Liver (tissue), 9 donors: ENCODE results near the gene PCSK4. TPM values are rescaled to one million over a fixed set of nuclear protein-coding genes. Genes with fewer than 3 reads are reported as not detected.
"Not testable (repeated sequence)": the region's sequence is repeated elsewhere in the genome, so short reads cannot be mapped to it uniquely, and the experiment has no call there.

Experiments used
- DNase-seq: peaks from one replicate; pipeline ENCODE4 v3.0.0-alpha.2; 2017; ENCODE audit warnings: low spot score
- H3K27ac ChIP-seq, 2 donors: one replicate each; pipeline ENCODE4 v1.7.0; 2013; ENCODE audit warnings: inconsistent platforms in 2 of 2, low read length in 2 of 2, control low read depth in 1 of 2, low read depth in 1 of 2, mild to moderate bottlenecking in 1 of 2
- H3K27me3 ChIP-seq, 4 donors: one replicate each; pipeline versions ENCODE4 v1.6.1 to v1.7.0; 2013; ENCODE audit warnings: low read length in 3 of 4, inconsistent platforms in 1 of 4, mild to moderate bottlenecking in 1 of 4, moderate library complexity in 1 of 4; ENCODE audit not compliant: control insufficient read depth in 4 of 4, insufficient read depth in 4 of 4
- H3K36me3 ChIP-seq, 4 donors: one replicate each; pipeline versions ENCODE4 v1.6.1 to v1.7.0; 2013; ENCODE audit warnings: low read length in 3 of 4, mild to moderate bottlenecking in 3 of 4, low read depth in 1 of 4, moderate library complexity in 1 of 4; ENCODE audit not compliant: control insufficient read depth in 4 of 4, insufficient read depth in 3 of 4
- H3K4me1 ChIP-seq, 4 donors: one replicate each; pipeline versions ENCODE4 v1.6.1 to v1.7.0; 2013; ENCODE audit warnings: low read length in 3 of 4, mild to moderate bottlenecking in 3 of 4, moderate library complexity in 1 of 4; ENCODE audit not compliant: control insufficient read depth in 4 of 4, insufficient read depth in 4 of 4
- H3K4me3 ChIP-seq, 3 donors: one replicate each; pipeline versions ENCODE4 v1.6.1 to v1.7.0; 2013; ENCODE audit warnings: low read length in 3 of 3, control low read depth in 1 of 3, low read depth in 1 of 3, mild to moderate bottlenecking in 1 of 3
- H3K9ac ChIP-seq, 2 donors: one replicate each; pipeline ENCODE4 v1.7.0; 2013; ENCODE audit warnings: low read length in 2 of 2, mild to moderate bottlenecking in 2 of 2, moderate library complexity in 2 of 2, control low read depth in 1 of 2, low read depth in 1 of 2
- H3K9me3 ChIP-seq, 4 donors: one replicate each; pipeline versions ENCODE4 v1.6.1 to v1.7.0; 2013; ENCODE audit warnings: low read length in 3 of 4; ENCODE audit not compliant: control insufficient read depth in 4 of 4
- EGR1 ChIP-seq, 2 donors: IDR thresholded peaks; 2 replicates each; pipeline ENCODE4 v1.6.1; 2016 to 2018; ENCODE audit warnings: antibody characterized with exemption in 2 of 2, low read depth in 2 of 2
- FOXA1 ChIP-seq: IDR thresholded peaks from 2 replicates; pipeline ENCODE4 v1.6.1; 2016; ENCODE audit warnings: antibody characterized with exemption
- GABPA ChIP-seq, 2 donors: IDR thresholded peaks in 1 of 2; conservative IDR thresholded peaks in 1 of 2; 2 replicates each; pipeline ENCODE4 v1.6.1; 2016; ENCODE audit warnings: antibody characterized with exemption in 2 of 2, mild to moderate bottlenecking in 1 of 2, moderate library complexity in 1 of 2
- HNF4A ChIP-seq, 2 donors: conservative IDR thresholded peaks; 2 replicates each; pipeline ENCODE4 v1.6.1; 2016; ENCODE audit warnings: antibody characterized with exemption in 2 of 2, mild to moderate bottlenecking in 2 of 2
- JUND ChIP-seq, 2 donors: IDR thresholded peaks; 2 replicates each; pipeline ENCODE4 v1.6.1; 2016; ENCODE audit warnings: antibody characterized with exemption in 2 of 2
- MAX ChIP-seq: IDR thresholded peaks from 2 replicates; pipeline ENCODE4 v1.6.1; 2016; ENCODE audit warnings: antibody characterized with exemption
- RAD21 ChIP-seq, 2 donors: IDR thresholded peaks; 2 replicates each; pipeline ENCODE4 v1.6.1; 2016; ENCODE audit warnings: antibody characterized with exemption in 2 of 2, mild to moderate bottlenecking in 2 of 2
- REST ChIP-seq: IDR thresholded peaks from 2 replicates; pipeline ENCODE4 v1.6.1; 2016; ENCODE audit warnings: antibody characterized with exemption, mild to moderate bottlenecking
- RXRA ChIP-seq, 2 donors: IDR thresholded peaks; 2 replicates each; pipeline ENCODE4 v1.6.1; 2017 to 2018; ENCODE audit warnings: antibody characterized with exemption in 2 of 2, mild to moderate bottlenecking in 1 of 2
- SP1 ChIP-seq: IDR thresholded peaks from 2 replicates; pipeline ENCODE4 v1.6.1; 2018; ENCODE audit warnings: antibody characterized with exemption, mild to moderate bottlenecking
- TAF1 ChIP-seq: conservative IDR thresholded peaks from 2 replicates; pipeline ENCODE4 v1.6.1; 2016; ENCODE audit warnings: antibody characterized with exemption, mild to moderate bottlenecking
- YY1 ChIP-seq: IDR thresholded peaks from 2 replicates; pipeline ENCODE4 v1.6.1; 2016; ENCODE audit warnings: antibody characterized with exemption, mild to moderate bottlenecking
- WGBS: extraction: QIAGEN DNeasy Blood & Tissue Kit; methylation state at CpG from one replicate; pipeline ENCODE4 v1.1.7; 2013; 5-methylcytosine and 5-hydroxymethylcytosine counted together
- polyA plus RNA-seq, 2 donors: library from polyadenylated mRNA; stranded (reverse) in 1 of 2; unstranded in 1 of 2; fragments of 200-250 nt in 1 of 2; fragments of >200 nt in 1 of 2; fragmentation: Nextera tagmentation in 1 of 2; extraction: Ambion mirVana in 1 of 2; gene quantifications; one replicate each; pipeline versions ENCODE4 v1.2.1 to v1.2.3, GENCODE V29; 2013 to 2015
- total RNA-seq, 2 donors: library from RNA; depleted of rRNA; stranded (reverse); fragments of >200 nt; gene quantifications; one replicate each; pipeline ENCODE4 v1.2.3, GENCODE V29; 2014
- donor health status: healthy.
- donor health status: healthy.
- donor health status: healthy.
- donor health status: healthy.
- donor health status: healthy.

Gene PCSK4
- total and polyA plus RNA-seq, 4 donors: 0.60 to 2.6 (median 1.9) TPM

DNA sequence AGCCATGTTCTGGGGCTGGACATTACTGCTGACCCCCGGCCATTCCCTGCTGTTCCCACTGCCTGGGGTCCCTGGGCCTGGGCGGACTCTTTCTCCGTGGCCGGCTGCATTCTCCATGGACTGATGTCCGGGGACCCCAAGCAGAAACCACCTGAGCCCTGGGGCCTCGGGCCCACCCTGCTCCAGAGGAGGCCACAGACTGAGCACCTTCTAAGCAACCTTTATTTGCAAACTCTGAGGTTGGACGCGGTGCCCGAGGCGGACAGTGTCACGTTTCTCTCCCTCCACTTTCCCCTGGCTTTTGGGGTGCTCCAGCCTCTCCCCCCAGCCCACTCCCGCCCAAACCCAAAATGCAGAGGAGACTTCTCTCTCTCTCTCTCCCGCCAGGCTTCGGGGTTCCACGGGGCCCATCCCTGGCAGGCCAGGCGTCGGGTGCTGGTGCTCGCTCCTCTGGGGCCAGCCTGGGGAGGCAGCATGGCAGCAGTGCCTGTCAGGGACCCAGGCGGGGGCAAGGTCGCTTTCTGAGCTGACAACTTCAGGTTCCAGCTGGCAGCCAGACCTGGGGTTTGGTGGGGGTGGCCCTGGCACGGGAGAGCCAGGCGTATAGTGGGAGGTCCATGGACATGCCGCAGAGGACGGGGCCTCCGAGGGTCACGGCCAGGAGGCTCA is 8.8 kb downstream of the PCSK4 start:
- Histone ChIP-seq H3K4me1 (peaks cover 2 to 17% (median 8%) of the 10 kb centered on the region in 4 donors), H3K4me3 (no peak overlapping the region), H3K27ac (no peak overlapping the region), H3K9me3 (no peaks in the 10 kb centered on the region), H3K36me3 (peaks cover 0 to 2% (median 0%) of the 10 kb centered on the region in 4 donors), H3K27me3 (no peaks in the 10 kb centered on the region), H3K9ac (no peak overlapping the region)
- WGBS: 92% methylated on average over 26 of the region's 26 CpGs
- TF ChIP-seq SP1 (no peak), JUND (IDR thresholded peaks at IDR 0.05) (no peak), HNF4A (conservative IDR thresholded peaks at IDR 0.05) (no peak), TAF1 (no peak), RAD21 (IDR thresholded peaks at IDR 0.05) (no peak), GABPA (IDR thresholded peaks at IDR 0.05 in 1 of 2, conservative IDR thresholded peaks at IDR 0.05 in 1 of 2) (no peak)
- no peak for DNase-seq

- peak within 1 kb of the TSS; percentile 11 to 68 for H3K9ac ChIP-seq
- H3K27me3 ChIP-seq: no peaks in the 10 kb centered on the region
- H3K36me3 ChIP-seq: peaks cover 0 to 6% (median 0%) of the 10 kb centered on the region in 4 donors
- peaks cover 2 to 17% (median 8%) of the 10 kb centered on the region in 4 donors for H3K4me1 ChIP-seq
- no peaks in the 10 kb centered on the region for H3K9me3 ChIP-seq
- under 1% methylated on average over 71 of the region's 71 CpGs for WGBS
- H3K4me3 ChIP-seq: peak within 1 kb of the TSS; percentile 74 to 97 (median 90)
- peak within 1 kb of the TSS; percentile 70 to 72 for H3K27ac ChIP-seq
- peak; percentile 94 for DNase-seq
- TF ChIP-seq RXRA (IDR thresholded peaks at IDR 0.05): peak; percentile 10 to 14
- no peak for TF ChIP-seq FOXA1
- peak; percentile 59 for TF ChIP-seq REST
- TF ChIP-seq EGR1 (IDR thresholded peaks at IDR 0.05; ENCODE audit: low read depth in 2 of 2): peak in 1 of 2 donors; percentile 43
- TF ChIP-seq SP1: peak; percentile 59
- peak; percentile 80 to 96 for TF ChIP-seq GABPA (IDR thresholded peaks at IDR 0.05 in 1 of 2, conservative IDR thresholded peaks at IDR 0.05 in 1 of 2)
- TF ChIP-seq TAF1: no peak
- TF ChIP-seq MAX: peak; percentile 94
- peak; percentile 44 for TF ChIP-seq YY1
Observed at GRCh38 chr19:1478934-1479707, 11.0 kb downstream of the PCSK4 start, which contains the start of gene C19orf25. Gene C19orf25, minus strand, starts transcription at chr19:1479215. Its CDS starts 312 bp downstream, at chr19:1478903.

GRCh38 chr19:1477056-1477455 is 13.1 kb downstream of the PCSK4 start:
- H3K9ac ChIP-seq, H3K4me3 ChIP-seq, H3K27ac ChIP-seq, H3K27me3 ChIP-seq, H3K9me3 ChIP-seq, DNase-seq, H3K36me3 ChIP-seq: not testable (repeated sequence)
- WGBS: 89% methylated on average over 9 of the region's 9 CpGs
- peaks cover 2 to 17% (median 12%) of the 10 kb centered on the region in 4 donors for H3K4me1 ChIP-seq
